ENCODE data around the gene SLC36A1.

DNA sequence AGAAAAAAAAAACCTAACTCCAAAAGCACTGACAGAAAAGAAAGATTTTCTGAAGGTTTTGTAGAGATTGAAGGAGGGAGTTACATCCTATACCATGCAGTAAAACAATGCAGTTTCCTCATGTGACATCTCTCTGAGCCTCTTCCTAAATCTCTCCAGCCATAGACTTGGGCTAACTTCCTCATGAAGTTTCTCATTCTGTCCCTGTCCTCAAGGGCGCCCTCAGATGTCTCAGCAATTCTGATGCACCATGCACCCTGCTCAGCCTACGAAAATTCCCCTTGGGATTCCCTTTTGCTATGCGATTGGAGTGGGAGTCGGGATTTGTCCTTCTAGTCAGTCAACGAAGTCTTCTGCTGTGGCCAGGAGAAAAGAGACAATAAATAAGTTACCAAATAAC lies 74.8 kb downstream of the SLC36A1 start:
- TF ChIP-seq, protein P1, sequence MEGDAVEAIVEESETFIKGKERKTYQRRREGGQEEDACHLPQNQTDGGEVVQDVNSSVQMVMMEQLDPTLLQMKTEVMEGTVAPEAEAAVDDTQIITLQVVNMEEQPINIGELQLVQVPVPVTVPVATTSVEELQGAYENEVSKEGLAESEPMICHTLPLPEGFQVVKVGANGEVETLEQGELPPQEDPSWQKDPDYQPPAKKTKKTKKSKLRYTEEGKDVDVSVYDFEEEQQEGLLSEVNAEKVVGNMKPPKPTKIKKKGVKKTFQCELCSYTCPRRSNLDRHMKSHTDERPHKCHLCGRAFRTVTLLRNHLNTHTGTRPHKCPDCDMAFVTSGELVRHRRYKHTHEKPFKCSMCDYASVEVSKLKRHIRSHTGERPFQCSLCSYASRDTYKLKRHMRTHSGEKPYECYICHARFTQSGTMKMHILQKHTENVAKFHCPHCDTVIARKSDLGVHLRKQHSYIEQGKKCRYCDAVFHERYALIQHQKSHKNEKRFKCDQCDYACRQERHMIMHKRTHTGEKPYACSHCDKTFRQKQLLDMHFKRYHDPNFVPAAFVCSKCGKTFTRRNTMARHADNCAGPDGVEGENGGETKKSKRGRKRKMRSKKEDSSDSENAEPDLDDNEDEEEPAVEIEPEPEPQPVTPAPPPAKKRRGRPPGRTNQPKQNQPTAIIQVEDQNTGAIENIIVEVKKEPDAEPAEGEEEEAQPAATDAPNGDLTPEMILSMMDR (IDR thresholded peaks at IDR 0.05), result no peak
- TF ChIP-seq TCF7L2 (IDR thresholded peaks at IDR 0.05; ENCODE audit: low read depth, low read length) (no peak), SIN3A (IDR thresholded peaks at IDR 0.05; ENCODE audit: borderline replicate concordance, insufficient read depth, low read depth, low read length) (no peak), POLR2AphosphoS5 (IDR thresholded peaks at IDR 0.05; ENCODE audit: low read depth, low read length) (no peak)
- TF ChIP-seq, protein P2, sequence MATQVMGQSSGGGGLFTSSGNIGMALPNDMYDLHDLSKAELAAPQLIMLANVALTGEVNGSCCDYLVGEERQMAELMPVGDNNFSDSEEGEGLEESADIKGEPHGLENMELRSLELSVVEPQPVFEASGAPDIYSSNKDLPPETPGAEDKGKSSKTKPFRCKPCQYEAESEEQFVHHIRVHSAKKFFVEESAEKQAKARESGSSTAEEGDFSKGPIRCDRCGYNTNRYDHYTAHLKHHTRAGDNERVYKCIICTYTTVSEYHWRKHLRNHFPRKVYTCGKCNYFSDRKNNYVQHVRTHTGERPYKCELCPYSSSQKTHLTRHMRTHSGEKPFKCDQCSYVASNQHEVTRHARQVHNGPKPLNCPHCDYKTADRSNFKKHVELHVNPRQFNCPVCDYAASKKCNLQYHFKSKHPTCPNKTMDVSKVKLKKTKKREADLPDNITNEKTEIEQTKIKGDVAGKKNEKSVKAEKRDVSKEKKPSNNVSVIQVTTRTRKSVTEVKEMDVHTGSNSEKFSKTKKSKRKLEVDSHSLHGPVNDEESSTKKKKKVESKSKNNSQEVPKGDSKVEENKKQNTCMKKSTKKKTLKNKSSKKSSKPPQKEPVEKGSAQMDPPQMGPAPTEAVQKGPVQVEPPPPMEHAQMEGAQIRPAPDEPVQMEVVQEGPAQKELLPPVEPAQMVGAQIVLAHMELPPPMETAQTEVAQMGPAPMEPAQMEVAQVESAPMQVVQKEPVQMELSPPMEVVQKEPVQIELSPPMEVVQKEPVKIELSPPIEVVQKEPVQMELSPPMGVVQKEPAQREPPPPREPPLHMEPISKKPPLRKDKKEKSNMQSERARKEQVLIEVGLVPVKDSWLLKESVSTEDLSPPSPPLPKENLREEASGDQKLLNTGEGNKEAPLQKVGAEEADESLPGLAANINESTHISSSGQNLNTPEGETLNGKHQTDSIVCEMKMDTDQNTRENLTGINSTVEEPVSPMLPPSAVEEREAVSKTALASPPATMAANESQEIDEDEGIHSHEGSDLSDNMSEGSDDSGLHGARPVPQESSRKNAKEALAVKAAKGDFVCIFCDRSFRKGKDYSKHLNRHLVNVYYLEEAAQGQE (IDR thresholded peaks at IDR 0.05; ENCODE audit: insufficient read depth in 1 of 2, low read depth in 2 of 2, low read length in 1 of 2), result no peak
